Fibroblast of villous mesenchyme (primary cell): Measurements from ENCODE around the gene BNC2. TPM values are rescaled to one million over a fixed set of nuclear protein-coding genes. Genes with fewer than 3 reads are reported as not detected.

ENCODE experiments used
- DNase-seq: peaks from one replicate; pipeline ENCODE4 v3.0.0-alpha.2; 2010; ENCODE audit warnings: low read depth
- H3K4me3 ChIP-seq: 2 replicates; pipeline ENCODE4 v1.5.1; 2011; ENCODE audit warnings: low read depth, mild to moderate bottlenecking, low read length
- CTCF ChIP-seq: IDR thresholded peaks from 2 replicates; pipeline ENCODE4 v1.5.1; 2012; ENCODE audit warnings: low read depth, mild to moderate bottlenecking, low read length; ENCODE audit not compliant: insufficient read depth
- total RNA-seq: library from RNA; depleted of rRNA; stranded (reverse); fragments of >200 nt; gene quantifications from 2 replicates; pipeline ENCODE4 v1.2.3, GENCODE V29; 2012

The BNC2 gene
- total RNA-seq, 1 donor = 33.7 TPM

DNA sequence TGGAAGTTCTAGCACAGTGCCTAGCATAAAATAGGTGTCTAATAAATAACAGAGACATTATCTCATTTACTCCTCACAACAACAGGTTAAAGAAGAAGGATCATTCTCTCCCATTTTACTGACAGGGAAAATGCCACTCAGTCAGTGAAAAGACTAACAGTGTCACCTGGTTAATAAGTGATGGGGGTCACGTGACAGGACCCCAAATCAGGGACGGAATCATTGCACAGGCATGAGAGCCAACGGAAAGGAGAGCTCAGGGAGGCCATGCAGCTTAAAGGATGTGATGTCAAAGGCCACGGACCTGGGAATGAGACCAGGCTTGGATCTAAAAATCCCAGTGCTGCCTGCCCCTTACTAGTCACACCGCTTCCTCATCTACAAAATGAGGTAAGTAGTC lies 101.2 kb downstream of the BNC2 start:
- H3K4me3 ChIP-seq = no peak overlapping the region
- no peak for DNase-seq
- no peak for TF ChIP-seq CTCF

- no peak for TF ChIP-seq CTCF
- DNase-seq = no peak
- no peak overlapping the region for H3K4me3 ChIP-seq
These were observed 101.7 kb downstream of the BNC2 start for GRCh38 chr9:16768816-16769215.

- no peak for DNase-seq
- TF ChIP-seq CTCF = no peak
- H3K4me3 ChIP-seq = no peak overlapping the region
These were observed 103.1 kb downstream of the BNC2 start for GRCh38 chr9:16767366-16767765.

DNA sequence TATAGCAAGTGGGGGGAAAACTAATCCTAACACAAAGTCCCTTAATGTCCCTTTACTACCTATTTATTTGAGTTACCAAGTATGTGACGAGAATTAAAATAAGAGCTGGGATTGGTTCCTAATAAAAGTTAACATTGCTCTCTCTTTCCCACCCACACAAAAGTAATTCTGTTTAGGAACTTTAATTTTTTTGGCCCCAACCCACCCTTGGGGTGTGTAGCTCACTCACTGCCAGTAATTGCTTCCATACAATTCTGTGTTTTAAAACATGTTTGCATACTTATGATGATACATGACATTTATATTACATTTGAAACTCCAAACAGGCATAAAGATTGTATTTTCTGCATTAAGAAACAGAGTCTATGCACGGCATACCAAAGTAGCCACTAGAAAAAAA lies 106.5 kb downstream of the BNC2 start:
- DNase-seq = no peak
- TF ChIP-seq CTCF = no peak
- no peak overlapping the region for H3K4me3 ChIP-seq

GRCh38 chr9:16755467-16756160 lies 114.9 kb downstream of the BNC2 start:
- no peak for DNase-seq
- H3K4me3 ChIP-seq = no peak overlapping the region
- TF ChIP-seq CTCF = no peak

- no peak overlapping the region for H3K4me3 ChIP-seq
- DNase-seq = no peak
- TF ChIP-seq CTCF = no peak
These were observed 115.8 kb downstream of the BNC2 start for GRCh38 chr9:16754662-16755061.

DNA sequence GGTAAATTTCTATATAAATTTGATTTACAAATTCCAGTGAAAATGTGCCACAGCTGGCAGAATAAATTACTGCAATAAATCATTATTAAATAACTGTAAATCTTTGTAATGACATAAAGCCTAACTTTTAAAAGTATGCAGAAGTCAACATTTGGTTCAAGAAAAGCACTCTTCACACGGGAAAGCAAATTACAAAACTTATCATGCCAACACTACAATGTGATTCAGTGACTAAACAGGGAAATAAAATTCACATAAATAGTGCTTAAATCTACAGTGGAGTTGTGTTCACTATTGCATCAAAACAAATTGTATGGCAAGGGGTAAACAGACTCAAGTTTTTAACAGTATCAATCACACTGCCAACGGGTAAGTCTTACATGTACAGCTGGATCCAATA lies 117.2 kb downstream of the BNC2 start:
- TF ChIP-seq CTCF = no peak
- no peak overlapping the region for H3K4me3 ChIP-seq
- peak; percentile 34 for DNase-seq
